Middle frontal gyrus (tissue), 1 donor: Measurements from ENCODE around the gene CD8B.

Source experiments
- DNase-seq: peaks from one replicate; pipeline ENCODE4 v3.0.0-alpha.2; 2015; ENCODE audit warnings: low spot score; ENCODE audit errors: extremely low spot score

CD8B gene

DNA sequence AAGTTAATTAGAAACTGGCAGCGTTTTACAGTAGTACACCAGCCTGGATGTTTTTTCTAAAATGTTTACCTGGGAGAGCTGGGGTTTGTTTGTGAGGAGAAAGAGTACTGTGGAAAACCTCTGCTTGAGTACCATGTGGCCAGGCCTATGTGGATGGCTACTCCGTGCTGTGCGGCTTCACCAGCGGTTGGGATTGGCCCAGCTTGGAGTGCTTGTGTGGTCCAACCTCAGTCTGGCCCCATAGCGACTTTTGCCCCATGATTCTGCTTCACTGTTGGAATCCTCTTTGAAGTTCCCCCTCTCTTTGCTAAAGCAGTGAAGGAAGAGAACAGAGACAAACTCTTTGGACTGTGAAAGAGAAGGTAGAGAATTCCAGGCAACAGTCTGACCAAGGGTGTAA lies 86.8 kb downstream of the CD8B start:
- DNase-seq, result no peak

DNA sequence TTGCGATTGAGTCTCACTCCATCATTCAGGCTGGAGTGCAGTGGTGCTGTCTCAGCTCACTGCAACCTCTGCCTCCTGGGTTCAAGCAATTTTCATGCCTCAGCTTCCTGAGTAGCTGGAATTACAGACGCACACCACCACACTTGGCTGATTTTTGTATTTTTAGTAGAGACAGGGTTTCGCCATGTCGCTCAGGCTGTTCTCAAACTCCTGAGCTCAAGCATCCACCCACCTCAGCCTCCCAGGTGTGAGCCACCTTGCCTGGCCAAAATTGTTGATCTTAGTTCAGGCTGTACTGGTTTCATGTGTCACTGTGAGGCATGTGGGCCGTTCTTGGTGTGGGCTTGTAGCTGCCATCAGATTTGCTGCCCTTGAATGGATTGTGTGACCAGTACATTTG lies 89.1 kb downstream of the CD8B start:
- DNase-seq, result no peak

DNA sequence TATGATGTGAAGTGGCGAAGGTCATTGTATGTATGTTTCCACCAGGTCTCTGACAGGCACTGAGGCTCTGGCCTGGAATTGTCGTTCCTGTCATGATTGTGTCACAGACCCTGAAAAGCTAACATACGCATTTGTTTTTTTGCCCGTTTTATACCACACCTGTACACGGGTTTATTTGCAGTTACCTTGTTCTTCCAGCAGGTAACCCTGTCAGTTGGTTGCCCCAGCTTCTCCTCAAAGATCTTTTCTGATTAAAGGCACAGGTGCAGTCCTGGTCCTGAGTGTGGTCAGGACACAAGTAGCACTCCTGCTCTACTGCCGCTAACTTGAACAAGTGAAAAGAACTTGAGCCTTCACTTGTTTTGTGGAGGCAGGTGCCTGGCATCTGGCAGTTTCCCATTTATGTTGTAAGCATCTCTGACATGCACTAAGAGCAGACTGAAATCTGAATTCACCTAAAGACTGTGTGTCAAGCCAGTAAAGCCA lies 90.8 kb downstream of the CD8B start:
- no peak for DNase-seq

DNA sequence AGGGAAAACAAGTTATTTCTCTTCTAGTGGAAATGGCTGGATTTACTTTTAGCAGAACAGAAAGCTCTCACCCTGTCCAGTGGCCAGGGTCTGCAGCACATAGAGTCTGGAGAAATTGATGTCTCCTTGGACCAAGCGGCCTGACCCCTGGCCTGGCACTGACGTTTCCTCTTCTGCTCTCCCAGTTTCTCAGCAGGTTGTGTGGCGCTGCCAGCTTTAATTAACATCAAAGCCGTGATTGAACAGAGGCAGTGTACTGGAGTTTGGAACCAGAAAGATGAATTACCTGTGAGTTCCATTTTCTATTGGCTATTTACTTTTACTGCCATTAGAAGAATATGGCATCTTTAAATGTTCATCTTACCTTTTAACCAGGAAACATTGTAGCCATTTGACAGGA lies 91.8 kb downstream of the CD8B start:
- no peak for DNase-seq

DNA sequence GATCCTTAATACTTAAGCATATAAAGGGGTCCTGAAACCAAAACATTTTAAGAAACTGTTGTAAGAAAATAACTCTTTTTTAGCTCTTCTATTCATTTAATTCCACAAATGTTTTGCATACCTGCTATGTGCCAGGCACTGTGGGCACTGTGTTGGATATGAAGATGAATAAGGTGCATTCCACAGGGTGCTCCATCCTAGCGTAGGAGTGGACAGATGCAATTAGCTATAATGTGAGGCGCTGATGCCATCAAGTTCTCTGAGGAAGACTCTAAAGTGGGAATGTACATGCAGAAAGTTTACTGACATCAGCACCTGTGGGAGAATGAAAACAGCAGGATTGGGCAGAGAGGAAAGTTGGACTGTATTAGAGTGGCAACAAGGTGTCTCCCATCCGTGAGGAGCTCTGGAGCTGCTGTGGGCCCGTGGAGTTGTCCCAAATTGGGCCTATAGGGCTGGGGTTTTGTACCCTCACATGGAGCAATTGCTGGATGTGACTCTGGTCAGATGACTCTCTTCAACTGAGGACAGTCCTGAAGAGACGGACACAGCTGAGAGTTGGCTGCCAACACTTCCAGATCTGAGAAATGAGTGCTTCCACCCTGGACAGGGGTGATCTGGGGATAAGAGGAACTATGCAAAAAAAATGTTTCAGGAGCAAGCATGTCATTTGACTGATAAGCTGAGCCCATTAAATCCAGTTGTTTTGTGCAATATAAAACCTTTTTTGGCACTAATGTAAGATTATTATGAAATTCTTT lies 93.3 kb downstream of the CD8B start:
- DNase-seq, result no peak
